K562 (cell line): ENCODE measurements around the gene TCF12. TPM values are rescaled to one million over a fixed set of nuclear protein-coding genes. Genes with fewer than 3 reads are reported as not detected.
A peak's percentile ranks its signal among the peaks of the same experiment; 100 is the strongest.

Experiments
- ATAC-seq: fragments of 200-7000 bp; cut with Tn5 transposase; 3 replicates; pipeline ENCODE4 v1.9.1; 2020; ENCODE audit warnings: moderate library complexity
- BruUV-seq: library from RNA; stranded (reverse); fragments of 400-500 nt; replicated peaks from 2 replicates; lab custom pipeline; 2021; lab: Mats Ljungman, UMichigan
- CTCF ChIA-PET: fragments of 300-600 bp; formaldehyde crosslinking; extraction: SDS; loops from one replicate; lab custom pipeline; 2021; ENCODE audit warnings: low intra/inter-chr PET ratio; lab: Yijun Ruan, JAX
- POLR2A ChIA-PET: fragments of 300-600, 350-650 bp; sonication (Branson Sonifier 250); formaldehyde crosslinking; extraction: SDS; loops from one replicate; lab custom pipeline; 2021; ENCODE audit warnings: antibody characterized with exemption, inconsistent platforms; lab: Yijun Ruan, JAX
- DNase-seq, 4 experiments: peaks; one replicate each; pipeline versions ENCODE4 v3.0.0 to v3.0.0-alpha.2; 2011 to 2018; ENCODE audit warnings: low spot score in 3 of 4, mixed read lengths in 3 of 4; ENCODE audit errors: extremely low read depth in 1 of 4
- FAIRE-seq: peaks from 2 replicates; lab custom pipeline; 2011; peaks lifted over from hg19 to GRCh38; lab: Jason Lieb, UNC
- H2AFZ ChIP-seq: 2 replicates; pipeline ENCODE4 v1.6.0; 2011; ENCODE audit warnings: low read depth, low read length, control low read depth, inconsistent platforms
- H3K27ac ChIP-seq: fragments of 200-600 bp; 3 replicates; pipeline ENCODE4 v1.8.0; 2011; ENCODE audit warnings: low read depth, mild to moderate bottlenecking, control low read depth, inconsistent platforms, low read length, moderate library complexity, mixed read lengths; ENCODE audit errors: extremely low read depth
- H3K27me3 ChIP-seq, 2 experiments: fragments of 300-600 bp in 1 of 2; 2 replicates in 1 of 2; 3 replicates in 1 of 2; pipeline versions ENCODE4 v1.6.0 to v1.8.0; 2011; ENCODE audit warnings: inconsistent platforms in 2 of 2, low read length in 2 of 2, mild to moderate bottlenecking in 1 of 2, mixed read lengths in 1 of 2, moderate library complexity in 1 of 2; ENCODE audit not compliant: control insufficient read depth in 2 of 2, insufficient read depth in 2 of 2
- H3K36me3 ChIP-seq: fragments of 300-600 bp; 3 replicates; pipeline ENCODE4 v1.8.0; 2011; ENCODE audit warnings: mild to moderate bottlenecking, low read length, inconsistent platforms; ENCODE audit not compliant: control insufficient read depth, insufficient read depth
- H3K4me1 ChIP-seq, 2 experiments: fragments of 200-600 bp in 1 of 2; replicated peaks in 1 of 2; 2 replicates in 1 of 2; 3 replicates in 1 of 2; pipeline versions ENCODE4 v1.5.1 to v1.8.0; 2011; ENCODE audit warnings: inconsistent platforms in 2 of 2, low read length in 2 of 2, mild to moderate bottlenecking in 1 of 2, mixed read lengths in 1 of 2, moderate library complexity in 1 of 2; ENCODE audit not compliant: control insufficient read depth in 2 of 2, insufficient read depth in 2 of 2
- H3K4me2 ChIP-seq: 2 replicates; pipeline ENCODE4 v1.6.1; 2011; ENCODE audit warnings: low read length, control low read depth, inconsistent platforms, mixed read lengths; ENCODE audit not compliant: insufficient read depth
- H3K4me3 ChIP-seq: fragments of 200-600 bp; sonication (generic), shearing (Covaris generic); 2 replicates; pipeline ENCODE4 v1.5.1; 2016; ENCODE audit warnings: control low read depth, inconsistent platforms
- H3K79me2 ChIP-seq: fragments of 200-600 bp; 3 replicates; pipeline ENCODE4 v1.8.0; 2011; ENCODE audit warnings: low read length, inconsistent platforms; ENCODE audit not compliant: control insufficient read depth, insufficient read depth
- H3K9ac ChIP-seq, 2 experiments: 2 replicates each; pipeline versions ENCODE4 v1.6.0 to v1.6.1; 2011; ENCODE audit warnings: low read depth in 2 of 2, low read length in 2 of 2, control low read depth in 1 of 2, inconsistent platforms in 1 of 2, mild to moderate bottlenecking in 1 of 2, mixed read lengths in 1 of 2; ENCODE audit not compliant: insufficient read depth in 1 of 2
- H3K9me1 ChIP-seq: one replicate; pipeline ENCODE4 v1.6.0; 2011; ENCODE audit warnings: inconsistent platforms, mild to moderate bottlenecking, low read length, moderate library complexity; ENCODE audit not compliant: control insufficient read depth, insufficient read depth
- H3K9me3 ChIP-seq: replicated peaks from 2 replicates; pipeline ENCODE4 v1.5.1; 2011; ENCODE audit warnings: low read depth, low read length, inconsistent platforms; ENCODE audit not compliant: control insufficient read depth, insufficient read depth
- H4K20me1 ChIP-seq: replicated peaks from 2 replicates; pipeline ENCODE4 v1.6.1; 2011; ENCODE audit warnings: low read length, inconsistent platforms, mixed read lengths; ENCODE audit not compliant: control insufficient read depth, insufficient read depth
- ASH1L ChIP-seq: fragments of 450-650 bp; IDR thresholded peaks from 2 replicates; pipeline ENCODE4 v1.6.1; 2018; ENCODE audit warnings: borderline replicate concordance, mild to moderate bottlenecking, low read depth; ENCODE audit not compliant: partially characterized antibody
- BRF1 ChIP-seq: IDR thresholded peaks from 3 replicates; pipeline ENCODE4 v1.6.1; 2011; ENCODE audit warnings: borderline replicate concordance, mild to moderate bottlenecking; ENCODE audit not compliant: insufficient read length; ENCODE audit errors: extremely low read depth
- EHMT2 ChIP-seq: fragments of 450-650 bp; IDR thresholded peaks from 2 replicates; pipeline ENCODE4 v1.6.1; 2018; ENCODE audit warnings: antibody characterized with exemption
- FOXA3 ChIP-seq, 2 experiments: fragments of 450-650 bp in 1 of 2; sonication (generic) in 1 of 2; formaldehyde crosslinking; IDR thresholded peaks in 1 of 2; conservative IDR thresholded peaks in 1 of 2; 2 replicates each; pipeline versions ENCODE4 v1.4.0 to v1.8.0; 2020 to 2022; ENCODE audit warnings: mild to moderate bottlenecking in 2 of 2, missing genetic modification reagents in 1 of 2
- FOXJ3 ChIP-seq: sonication (generic); formaldehyde crosslinking; IDR thresholded peaks from 2 replicates; pipeline ENCODE4 v1.4.0; 2020; ENCODE audit warnings: mild to moderate bottlenecking, missing genetic modification reagents
- HES1 ChIP-seq: fragments of 450-650 bp; IDR thresholded peaks from 2 replicates; pipeline ENCODE4 v1.6.1; 2016; ENCODE audit warnings: low read depth, mild to moderate bottlenecking, moderate library complexity
- HIVEP1 ChIP-seq: fragments of 250-450 bp; sonication (Bioruptor Pico); IDR thresholded peaks from 2 replicates; pipeline ENCODE4 v1.4.0; 2020; ENCODE audit warnings: mild to moderate bottlenecking
- RFX7 ChIP-seq: fragments of 250-450 bp; sonication (Bioruptor Pico); IDR thresholded peaks from 2 replicates; pipeline ENCODE4 v1.5.1; 2021; ENCODE audit warnings: mild to moderate bottlenecking
- RREB1 ChIP-seq: fragments of 250-450 bp; sonication (Bioruptor Pico); IDR thresholded peaks from 2 replicates; pipeline ENCODE4 v1.4.0; 2020
- TEAD1 ChIP-seq, 2 experiments: fragments of 450-650 bp in 1 of 2; sonication (generic) in 1 of 2; formaldehyde crosslinking; IDR thresholded peaks; 2 replicates each; pipeline versions ENCODE4 v1.4.0 to v1.8.0; 2020 to 2022; ENCODE audit warnings: mild to moderate bottlenecking in 2 of 2, missing genetic modification reagents in 1 of 2
- THAP12 ChIP-seq: fragments of 250-450 bp; sonication (Bioruptor Pico); IDR thresholded peaks from 2 replicates; pipeline ENCODE4 v1.9.0; 2021; ENCODE audit warnings: mild to moderate bottlenecking, inconsistent platforms
- ZNF41 ChIP-seq: fragments of 250-450 bp; sonication (Bioruptor Pico); conservative IDR thresholded peaks from 2 replicates; pipeline ENCODE4 v1.4.0; 2020; ENCODE audit warnings: mild to moderate bottlenecking
- WGBS: fragments of 100-300 bp; shearing (Covaris generic); methylation state at CpG from one replicate; pipeline ENCODE4 v1.1.6; 2016; ENCODE audit warnings: low coverage, mixed read lengths; ENCODE audit not compliant: insufficient coverage; ENCODE audit errors: missing lambda C conversion rate; 5-methylcytosine and 5-hydroxymethylcytosine counted together
- in situ Hi-C: fragments of 300-500 bp; cut with MboI; formaldehyde crosslinking; loops from 4 replicates; pipeline ENCODE4 v1.15.0; 2018; ENCODE audit warnings: inconsistent platforms, mixed read lengths
- intact Hi-C: fragments of 100-400 bp; cut with micrococcal nuclease; formaldehyde crosslinking; loops from 2 replicates; pipeline ENCODE4 v1.14.2; 2022
- polyA plus RNA-seq, 8 experiments: library from polyadenylated mRNA; depleted of rRNA in 4 of 8; stranded (reverse) in 5 of 8; unstranded in 3 of 8; fragments of >200 nt; fragmentation: Nextera tagmentation in 2 of 8; fragmentation: Illumina TruSeq in 1 of 8; extraction: Ambion mirVana in 2 of 8; extraction: Trizol in 1 of 8; gene quantifications; 2 replicates each; pipeline versions ENCODE4 v1.2.1 to v1.2.3, GENCODE V29; 2011 to 2014; ENCODE audit warnings: inconsistent platforms in 1 of 8, missing spikeins in 1 of 8
- total RNA-seq, 7 experiments: library from RNA; depleted of rRNA in 6 of 7; stranded (reverse); fragments of >200 nt in 6 of 7; fragmentation: Illumina TruSeq in 2 of 7; extraction: Trizol in 2 of 7; gene quantifications; 2 replicates each; pipeline versions ENCODE4 v1.2.1 to v1.2.3, GENCODE V29; 2011 to 2021; ENCODE audit warnings: low replicate concordance in 1 of 7

The TCF12 gene
- total and polyA plus RNA-seq, 9 of the 15 experiments (the other 6 are each of a cell fraction or from before 2014, with no cell fraction given), result 10.5 to 132 (median 52.9) TPM

GRCh38 chr15:57082054-57082728 is 163.7 kb downstream of the TCF12 start:
- no peaks in the 10 kb centered on the region for H4K20me1 ChIP-seq
- in situ Hi-C loops, result no loop called here
- H3K9ac ChIP-seq, result no peak overlapping the region
- H3K4me2 ChIP-seq, result no peak overlapping the region
- no peaks in the 10 kb centered on the region for H3K9me3 ChIP-seq
- ATAC-seq, result peak; percentile 65; the same call in 2 of the 3 replicates
- 3% methylated on average over 3 of the region's 3 CpGs for WGBS
- no peaks in the 10 kb centered on the region for H3K27me3 ChIP-seq
- peak in 3 of 4 experiments; percentile 9 to 10 (median 9) for DNase-seq
- H3K9me1 ChIP-seq, result no peaks in the 10 kb centered on the region
- ChIA-PET CTCF (no interaction called here), POLR2A (interaction anchor here (1.3 kb wide), 1 partner anchor 16 kb away, joined by 5 read pairs; no protein-coding TSS in a partner anchor)
- no TSS peak for BruUV-seq
- intact Hi-C loops, result no loop called here
- no peak for FAIRE-seq
- no peak overlapping the region for H2AFZ ChIP-seq
- no peak overlapping the region for H3K4me3 ChIP-seq
- no peaks in the 10 kb centered on the region; the same call in 2 of the 3 replicates for H3K36me3 ChIP-seq
- H3K27ac ChIP-seq, result peak overlapping the region; percentile 13; the same call in 1 of the 3 replicates
- peaks cover 0 to 18% of the 10 kb centered on the region in 2 experiments; a peak in 3 of 5 replicates for H3K4me1 ChIP-seq
- H3K79me2 ChIP-seq, result peaks cover 31% of the 10 kb centered on the region
- no peak for TF ChIP-seq RFX7 (CRISPR knock-in tag)
- TF ChIP-seq ZNF41 (CRISPR knock-in tag), result no peak
- no peak for TF ChIP-seq RREB1
- 0 out of 4 replicates have a peak, but pooled peaks of 1 of the 2 experiments have one; percentile 5 for TF ChIP-seq TEAD1 (CRISPR knock-in tag; IDR thresholded peaks at IDR 0.05)
- no peak for TF ChIP-seq HIVEP1 (CRISPR knock-in tag)
- TF ChIP-seq FOXA3 (CRISPR knock-in tag; conservative IDR thresholded peaks at IDR 0.05 in 1 of 2, IDR thresholded peaks at IDR 0.05 in 1 of 2), result peak in 1 of 2 experiments; percentile 28; a peak in 1 of 4 replicates
- no peak for TF ChIP-seq ASH1L
- no peak for TF ChIP-seq BRF1
- no peak for TF ChIP-seq EHMT2
- TF ChIP-seq HES1, result 0 out of 2 replicates have a peak, but pooled peaks have one; percentile 40
- peak; percentile 41; the same call in 1 of the 2 replicates for TF ChIP-seq FOXJ3 (CRISPR knock-in tag)
- TF ChIP-seq THAP12 (CRISPR knock-in tag), result no peak
